Ishikawa (cell line): ENCODE measurements around the gene LRRC10.

Experiments used
- CREB1 ChIP-seq: IDR thresholded peaks from 2 replicates; pipeline ENCODE4 v1.6.1; 2012; ENCODE audit warnings: low read depth
- EGR1 ChIP-seq: IDR thresholded peaks from 2 replicates; pipeline ENCODE4 v1.6.1; 2012
- EP300 ChIP-seq: IDR thresholded peaks from 2 replicates; pipeline ENCODE4 v1.6.1; 2012; ENCODE audit warnings: borderline replicate concordance
- RAD21 ChIP-seq: IDR thresholded peaks from 2 replicates; pipeline ENCODE4 v1.6.1; 2012; ENCODE audit warnings: low read depth
- REST ChIP-seq: IDR thresholded peaks from 2 replicates; pipeline ENCODE4 v1.6.1; 2012; ENCODE audit warnings: low read depth, mild to moderate bottlenecking
- TAF1 ChIP-seq: IDR thresholded peaks from 2 replicates; pipeline ENCODE4 v1.6.1; 2012; ENCODE audit warnings: low read depth, mild to moderate bottlenecking
- TCF12 ChIP-seq: IDR thresholded peaks from 2 replicates; pipeline ENCODE4 v1.6.1; 2012; ENCODE audit warnings: low read depth
- USF1 ChIP-seq: IDR thresholded peaks from 2 replicates; pipeline ENCODE4 v1.6.1; 2012
- YY1 ChIP-seq: IDR thresholded peaks from 2 replicates; pipeline ENCODE4 v1.6.1; 2012; ENCODE audit warnings: low read depth
- TF ChIP-seq, protein P1 (sequence below): IDR thresholded peaks from 2 replicates; pipeline ENCODE4 v1.6.1; 2012

DNA sequence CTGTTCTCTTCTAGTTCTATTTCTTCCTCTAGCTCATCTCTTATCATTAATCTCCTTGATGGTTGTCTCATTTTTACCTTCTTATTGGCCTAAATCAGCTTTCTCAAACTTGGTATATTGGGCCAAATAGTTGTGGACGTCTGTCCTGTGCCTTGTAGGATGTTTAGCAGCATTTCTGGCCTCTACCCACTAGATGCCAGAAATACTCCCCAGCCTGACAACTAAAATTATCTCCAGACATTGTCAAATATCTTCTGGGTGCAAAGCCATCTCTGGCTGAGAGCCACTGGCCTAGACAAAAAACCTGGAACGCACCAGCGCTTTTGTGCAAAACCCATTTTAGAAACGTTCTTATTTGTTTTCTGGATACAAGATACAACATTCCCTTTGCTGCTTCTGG lies 38.8 kb upstream of the LRRC10 start:
- no peak for TF ChIP-seq REST
- no peak for TF ChIP-seq YY1
- TF ChIP-seq TAF1 = no peak
- TF ChIP-seq RAD21 = 0 out of 2 replicates have a peak, but pooled peaks have one; percentile 28
- TF ChIP-seq, protein P1, sequence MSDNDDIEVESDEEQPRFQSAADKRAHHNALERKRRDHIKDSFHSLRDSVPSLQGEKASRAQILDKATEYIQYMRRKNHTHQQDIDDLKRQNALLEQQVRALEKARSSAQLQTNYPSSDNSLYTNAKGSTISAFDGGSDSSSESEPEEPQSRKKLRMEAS = no peak
- TF ChIP-seq EP300 = no peak
- no peak for TF ChIP-seq EGR1
- TF ChIP-seq TCF12 = no peak
- TF ChIP-seq USF1 = no peak
- no peak for TF ChIP-seq CREB1
